Testis (tissue), 3 donors: ENCODE results near the gene DGUOK. TPM values are rescaled to one million over a fixed set of nuclear protein-coding genes. Genes with fewer than 3 reads are reported as not detected.

ENCODE experiments used
- DNase-seq: peaks from one replicate; pipeline ENCODE4 v3.0.0-alpha.2; 2019
- H3K27ac ChIP-seq, 2 donors: fragments of 200-600 bp; sonication (generic); one replicate each; pipeline ENCODE4 v1.5.1; 2019
- H3K27me3 ChIP-seq: fragments of 200-600 bp; sonication (generic); one replicate; pipeline ENCODE4 v1.5.1; 2019
- H3K36me3 ChIP-seq: fragments of 200-600 bp; sonication (generic); one replicate; pipeline ENCODE4 v1.5.1; 2017; ENCODE audit warnings: low read depth; ENCODE audit errors: missing control alignments
- H3K4me1 ChIP-seq: fragments of 200-600 bp; sonication (generic); one replicate; pipeline ENCODE4 v1.5.1; 2019
- H3K4me3 ChIP-seq, 2 donors: fragments of 200-600 bp; sonication (generic); one replicate each; pipeline ENCODE4 v1.5.1; 2017 to 2019
- H3K9me3 ChIP-seq: fragments of 200-600 bp; sonication (generic); one replicate; pipeline ENCODE4 v1.5.1; 2017
- POLR2A ChIP-seq: fragments of 450-650 bp; IDR thresholded peaks from one replicate; pipeline ENCODE4 v1.6.1; 2017; ENCODE audit warnings: antibody characterized with exemption, mild to moderate bottlenecking, moderate library complexity
- WGBS, 2 donors: methylation state at CpG; one replicate each; pipeline ENCODE4 v1.1.5; 2018; 5-methylcytosine and 5-hydroxymethylcytosine counted together
- intact Hi-C: fragments of 100-400 bp; cut with DNase I; formaldehyde crosslinking; loops from one replicate; pipeline ENCODE4 v1.15.1; 2023; ENCODE audit warnings: low total_unique reads
- polyA plus RNA-seq: library from polyadenylated mRNA; stranded (reverse); fragments of 350-450 nt; fragmentation: Illumina TruSeq; extraction: RNeasy Lipid Tissue Mini Kit (QIAGEN cat#74804); gene quantifications from one replicate; pipeline ENCODE4 v1.2.3, GENCODE V29; 2014; ENCODE audit warnings: low read depth, low replicate concordance; ENCODE audit not compliant: insufficient read depth
- total RNA-seq, 2 donors: library from RNA; depleted of rRNA; stranded (reverse); fragments of >200 nt; gene quantifications; one replicate each; pipeline ENCODE4 v1.2.3, GENCODE V29; 2016
- TF ChIP-seq, protein P1 (sequence below), 3 experiments: fragments of 450-650 bp in 2 of 3; fragments of 200-600 bp in 1 of 3; sonication (generic) in 1 of 3; IDR thresholded peaks; one replicate each; pipeline ENCODE4 v1.5.1; 2016 to 2019; ENCODE audit warnings: antibody characterized with exemption in 3 of 3, mild to moderate bottlenecking in 2 of 3, moderate library complexity in 1 of 3

The DGUOK gene
- total and polyA plus RNA-seq, 3 donors from 2014 or later, result 87.7 to 93.9 (median 91.0) TPM

DNA sequence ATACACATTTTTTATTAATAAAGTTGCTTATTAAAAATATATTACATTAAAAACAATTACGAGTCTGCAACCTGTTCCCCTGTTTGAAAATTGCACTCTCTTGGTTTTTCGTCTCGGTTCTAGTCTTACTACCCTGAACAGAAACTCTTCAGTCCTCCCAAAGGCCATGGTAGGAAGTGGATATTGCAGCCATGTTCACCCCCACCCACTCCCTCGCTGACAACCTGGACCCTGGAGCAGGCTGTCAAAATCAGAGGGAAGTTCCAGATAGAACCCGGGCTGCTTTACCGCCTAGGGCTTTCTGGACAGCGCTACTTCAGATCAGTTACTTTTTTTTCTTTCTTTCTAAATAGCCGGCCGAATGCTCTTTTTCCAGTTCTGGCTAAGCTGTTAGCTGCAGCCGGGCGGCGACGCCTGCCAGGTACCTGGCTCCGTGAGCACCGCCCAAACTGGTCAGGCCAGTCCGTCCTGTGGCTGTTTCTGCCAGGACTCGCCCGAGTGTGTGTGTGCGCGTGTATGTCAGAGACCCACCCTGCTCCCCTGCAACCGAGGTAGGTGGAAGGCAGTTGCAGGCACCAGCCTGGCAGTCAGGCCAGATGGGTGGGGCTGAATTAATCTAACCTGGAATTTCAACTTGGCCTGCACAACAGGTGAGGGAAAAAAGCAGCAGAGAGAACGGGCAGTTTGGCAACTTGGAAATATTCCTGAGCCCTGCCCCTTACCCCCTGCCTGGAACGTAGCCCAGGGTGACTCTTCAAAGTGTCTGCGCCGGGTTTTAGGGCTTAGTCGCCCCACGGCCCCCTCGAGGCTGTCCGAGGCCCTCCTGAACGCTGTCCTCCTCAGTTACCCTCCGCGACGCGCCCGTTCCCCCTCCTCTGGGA is 56.9 kb downstream of the DGUOK start:
- Histone ChIP-seq H3K27me3 (no peaks in the 10 kb centered on the region), H3K27ac (no peak overlapping the region), H3K4me1 (peaks cover 21% of the 10 kb centered on the region), H3K4me3 (peak overlapping the region; percentile 51 to 61), H3K9me3 (no peaks in the 10 kb centered on the region), H3K36me3 (no peaks in the 10 kb centered on the region)
- intact Hi-C loops, result no loop called here
- 16 to 19% methylated on average over 31 to 35 of the region's 35 CpGs for WGBS, 2 donors
- DNase-seq, result no peak
- TF ChIP-seq POLR2A, result no peak
- TF ChIP-seq, protein P1, sequence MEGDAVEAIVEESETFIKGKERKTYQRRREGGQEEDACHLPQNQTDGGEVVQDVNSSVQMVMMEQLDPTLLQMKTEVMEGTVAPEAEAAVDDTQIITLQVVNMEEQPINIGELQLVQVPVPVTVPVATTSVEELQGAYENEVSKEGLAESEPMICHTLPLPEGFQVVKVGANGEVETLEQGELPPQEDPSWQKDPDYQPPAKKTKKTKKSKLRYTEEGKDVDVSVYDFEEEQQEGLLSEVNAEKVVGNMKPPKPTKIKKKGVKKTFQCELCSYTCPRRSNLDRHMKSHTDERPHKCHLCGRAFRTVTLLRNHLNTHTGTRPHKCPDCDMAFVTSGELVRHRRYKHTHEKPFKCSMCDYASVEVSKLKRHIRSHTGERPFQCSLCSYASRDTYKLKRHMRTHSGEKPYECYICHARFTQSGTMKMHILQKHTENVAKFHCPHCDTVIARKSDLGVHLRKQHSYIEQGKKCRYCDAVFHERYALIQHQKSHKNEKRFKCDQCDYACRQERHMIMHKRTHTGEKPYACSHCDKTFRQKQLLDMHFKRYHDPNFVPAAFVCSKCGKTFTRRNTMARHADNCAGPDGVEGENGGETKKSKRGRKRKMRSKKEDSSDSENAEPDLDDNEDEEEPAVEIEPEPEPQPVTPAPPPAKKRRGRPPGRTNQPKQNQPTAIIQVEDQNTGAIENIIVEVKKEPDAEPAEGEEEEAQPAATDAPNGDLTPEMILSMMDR (IDR thresholded peaks at IDR 0.05), result no peak

DNA sequence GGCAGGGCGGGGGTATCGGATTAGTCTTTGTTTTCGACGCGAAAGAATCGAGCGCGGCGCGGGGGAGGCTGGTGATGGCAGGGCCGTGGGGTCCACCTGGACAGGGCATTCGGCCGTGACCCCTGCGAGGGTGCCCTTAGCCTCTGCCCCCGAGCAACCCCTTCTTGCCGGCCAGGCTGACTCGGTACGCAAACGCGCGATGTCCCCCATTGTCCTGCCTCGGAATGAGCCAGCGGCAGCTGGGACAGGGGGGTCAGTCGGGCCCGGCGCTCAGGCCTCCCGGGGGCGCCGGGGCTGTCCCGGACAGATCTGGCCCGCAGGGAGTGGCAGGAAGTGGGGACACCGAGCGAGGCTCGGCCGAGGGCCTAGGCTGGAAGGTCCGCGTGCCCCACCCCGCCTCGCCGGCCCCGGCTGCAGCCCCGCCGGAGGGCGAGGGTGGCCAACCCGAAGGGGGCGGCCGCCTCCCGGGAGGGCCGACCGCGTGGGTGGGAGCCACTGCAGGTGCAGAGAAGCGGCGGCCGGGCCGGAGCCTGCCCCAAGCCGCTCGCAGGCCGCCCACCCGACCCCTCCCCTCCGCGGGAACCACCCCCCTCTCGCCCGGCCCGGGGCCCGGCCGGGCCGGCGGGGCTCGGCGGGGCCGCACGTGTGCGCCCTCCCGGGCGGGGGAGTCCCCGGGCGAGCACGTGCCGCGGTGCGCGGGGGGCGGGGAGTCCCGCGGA is 57.7 kb downstream of the DGUOK start, which contains the start of gene TET3:
Gene TET3, plus strand, starts transcription at position 708 of the 719 bp plus-strand sequence. CDS start 1,494 bp downstream, outside the sequence.
- Histone ChIP-seq H3K4me3 (peak within 1 kb of the TSS; percentile 51 to 61), H3K4me1 (peaks cover 21% of the 10 kb centered on the region), H3K27me3 (no peaks in the 10 kb centered on the region), H3K36me3 (no peaks in the 10 kb centered on the region), H3K9me3 (no peaks in the 10 kb centered on the region), H3K27ac (peak within 1 kb of the TSS in 1 of 2 donors; percentile 57)
- 1 to 3% methylated on average over 16 to 26 of the region's 85 CpGs for WGBS, 2 donors
- TF ChIP-seq, protein P1 (IDR thresholded peaks at IDR 0.05), result no peak
- no peak for TF ChIP-seq POLR2A
- no peak for DNase-seq
- intact Hi-C loops, result no loop called here

DNA sequence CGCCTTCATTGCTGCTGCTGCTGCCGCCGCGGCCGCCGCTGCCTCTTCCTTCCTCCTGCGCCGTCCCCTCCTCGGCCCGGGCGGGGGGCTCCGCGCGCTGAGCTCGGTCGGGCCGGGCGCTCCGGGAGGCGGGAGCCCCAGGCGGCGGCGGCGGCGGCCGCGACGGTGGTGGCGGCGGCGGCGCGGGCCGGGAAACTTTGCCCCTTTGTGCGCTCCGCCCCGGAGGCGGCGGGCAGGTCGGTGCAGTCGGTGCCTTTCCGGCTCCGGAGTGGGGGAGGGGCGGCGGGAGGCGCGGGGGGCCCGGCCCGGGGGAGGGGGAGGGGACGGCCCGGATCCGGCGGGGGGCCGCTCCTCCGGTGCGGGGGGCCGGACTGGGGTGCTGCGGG is 58.2 kb downstream of the DGUOK start:
- Histone ChIP-seq H3K27me3 (no peaks in the 10 kb centered on the region), H3K36me3 (no peaks in the 10 kb centered on the region), H3K4me1 (peaks cover 21% of the 10 kb centered on the region), H3K4me3 (peak overlapping the region in 1 of 2 donors; percentile 51), H3K27ac (peak overlapping the region in 1 of 2 donors; percentile 47), H3K9me3 (no peaks in the 10 kb centered on the region)
- WGBS, 2 donors, result 2% methylated on average over 12 of the region's 58 CpGs; no CpG with 5 or more reads in 1 of the 2 donors
- TF ChIP-seq POLR2A, result no peak
- TF ChIP-seq, protein P1 (IDR thresholded peaks at IDR 0.05), result no peak
- intact Hi-C loops, result no loop called here
- no peak for DNase-seq

DNA sequence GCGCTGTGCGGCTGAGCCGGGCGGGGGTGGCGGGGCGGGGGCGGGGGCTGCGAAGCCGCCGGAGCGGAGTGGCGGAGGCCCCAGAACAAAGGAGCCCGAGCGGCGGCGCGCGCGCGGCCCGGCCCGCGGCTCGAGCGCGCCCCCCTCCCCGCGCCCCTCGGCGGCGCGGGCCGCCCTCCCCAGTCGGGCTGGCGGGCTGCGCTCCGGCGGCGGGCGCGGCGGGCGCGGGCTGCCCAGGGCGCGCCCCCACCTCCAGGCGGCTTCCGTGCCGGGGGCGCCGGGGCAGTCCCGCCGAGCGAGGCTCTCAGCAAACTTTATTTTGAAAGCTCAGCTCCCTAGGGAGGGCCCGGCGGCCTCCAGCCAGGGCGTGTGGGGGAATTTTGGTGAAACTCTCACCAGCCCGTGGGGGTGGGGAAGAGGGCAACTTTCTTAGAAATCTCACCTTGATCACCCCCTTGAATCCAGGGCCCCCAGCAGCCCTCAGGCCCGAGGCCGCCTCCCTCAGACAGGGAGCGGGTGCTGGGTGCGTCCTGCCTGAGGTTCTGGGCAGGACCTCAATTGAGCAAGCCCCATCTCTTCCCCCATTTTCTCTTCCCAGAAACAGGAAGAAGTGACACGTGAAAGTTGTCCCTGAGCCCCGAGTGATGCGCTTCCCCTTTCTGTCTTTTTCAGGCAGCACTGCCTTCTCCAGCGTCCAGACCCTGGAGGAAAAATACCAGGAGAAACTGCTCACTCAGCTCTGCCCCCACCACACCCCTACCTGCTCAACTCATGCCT is 58.8 kb downstream of the DGUOK start:
- H3K27ac ChIP-seq, result peak overlapping the region in 1 of 2 donors; percentile 57
- H3K36me3 ChIP-seq, result no peaks in the 10 kb centered on the region
- DNase-seq, result no peak
- TF ChIP-seq, protein P1 (IDR thresholded peaks at IDR 0.05), result no peak
- no peak for TF ChIP-seq POLR2A
- H3K27me3 ChIP-seq, result no peaks in the 10 kb centered on the region
- H3K4me1 ChIP-seq, result peaks cover 19% of the 10 kb centered on the region
- H3K9me3 ChIP-seq, result no peaks in the 10 kb centered on the region
- H3K4me3 ChIP-seq, result peak overlapping the region; percentile 51 to 59
- WGBS, 2 donors, result 11 to 13% methylated on average over 15 to 23 of the region's 66 CpGs
- intact Hi-C loops, result no loop called here
